GM18867 (cell line): Measurements from ENCODE around the gene AGBL4.
"Not testable (repeated sequence)": the region's sequence is repeated elsewhere in the genome, so short reads cannot be mapped to it uniquely, and the experiment has no call there.

Source experiments
- ATAC-seq: cut with Tn5 transposase; IDR thresholded peaks from one replicate; pipeline ENCODE4 v1.9.1; 2021; ENCODE audit warnings: mild to moderate bottlenecking, moderate library complexity; ENCODE audit not compliant: unreplicated experiment

AGBL4 gene

DNA sequence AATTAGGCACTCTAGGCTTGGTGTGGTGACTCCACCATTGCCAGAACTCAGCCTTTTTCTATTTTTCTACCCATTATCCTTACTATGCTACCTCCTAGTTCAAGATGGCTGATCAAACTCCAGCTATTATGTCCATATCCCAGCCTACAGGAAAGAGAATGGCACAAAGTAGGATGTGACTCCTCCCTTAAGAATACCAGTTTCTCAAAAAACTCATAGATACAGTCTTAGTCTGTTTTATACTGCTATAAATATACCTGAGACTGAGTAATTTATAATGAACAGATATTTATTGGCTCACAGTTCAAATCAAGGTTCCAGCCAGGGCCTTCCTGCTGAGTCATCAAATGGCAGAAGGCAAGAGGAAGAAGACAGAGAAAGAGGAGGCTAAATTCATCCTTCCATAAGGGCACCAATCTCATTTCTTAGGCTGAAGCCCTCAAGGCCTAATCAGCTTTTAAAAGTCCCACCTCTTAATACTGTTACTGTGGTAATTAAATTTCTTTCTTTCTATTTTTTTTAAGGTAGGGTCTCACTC lies 704.3 kb downstream of the AGBL4 start:
- no peak for ATAC-seq

DNA sequence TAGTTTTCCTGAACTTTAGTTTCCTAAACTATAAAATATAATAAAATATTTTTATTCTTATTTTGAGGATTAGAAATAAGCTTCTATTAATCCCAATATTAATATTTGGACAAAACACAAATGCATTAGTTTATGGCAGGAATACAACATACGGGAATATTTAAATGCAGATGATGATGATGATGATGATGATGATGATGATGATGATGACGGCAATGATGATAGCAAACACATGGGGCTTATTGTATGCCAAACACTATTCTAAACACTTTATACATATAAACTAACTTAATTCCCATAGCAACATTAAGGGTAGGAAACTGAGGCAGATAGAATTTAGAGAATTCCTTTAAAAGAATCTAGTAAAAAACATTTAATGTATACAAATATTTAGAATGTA lies 705.5 kb downstream of the AGBL4 start:
- ATAC-seq = no peak

DNA sequence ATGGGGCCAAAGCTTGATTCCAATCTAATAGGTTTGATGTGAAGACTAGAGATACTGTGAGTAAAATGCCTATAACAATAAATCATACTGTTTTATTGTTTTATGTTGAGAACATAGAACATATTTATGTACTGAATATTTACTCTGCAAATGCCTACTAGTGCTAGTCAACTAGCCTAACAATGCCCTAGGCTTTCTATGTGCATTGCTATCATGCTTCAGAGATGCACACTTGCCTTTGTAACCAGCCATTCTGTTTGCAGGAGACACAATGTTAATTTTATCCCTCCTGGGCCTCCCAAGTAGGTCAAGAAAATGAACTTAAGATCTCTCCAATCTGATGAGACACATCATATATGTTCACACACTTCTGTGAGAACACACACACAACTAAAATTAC lies 716.3 kb downstream of the AGBL4 start:
- ATAC-seq = no peak

DNA sequence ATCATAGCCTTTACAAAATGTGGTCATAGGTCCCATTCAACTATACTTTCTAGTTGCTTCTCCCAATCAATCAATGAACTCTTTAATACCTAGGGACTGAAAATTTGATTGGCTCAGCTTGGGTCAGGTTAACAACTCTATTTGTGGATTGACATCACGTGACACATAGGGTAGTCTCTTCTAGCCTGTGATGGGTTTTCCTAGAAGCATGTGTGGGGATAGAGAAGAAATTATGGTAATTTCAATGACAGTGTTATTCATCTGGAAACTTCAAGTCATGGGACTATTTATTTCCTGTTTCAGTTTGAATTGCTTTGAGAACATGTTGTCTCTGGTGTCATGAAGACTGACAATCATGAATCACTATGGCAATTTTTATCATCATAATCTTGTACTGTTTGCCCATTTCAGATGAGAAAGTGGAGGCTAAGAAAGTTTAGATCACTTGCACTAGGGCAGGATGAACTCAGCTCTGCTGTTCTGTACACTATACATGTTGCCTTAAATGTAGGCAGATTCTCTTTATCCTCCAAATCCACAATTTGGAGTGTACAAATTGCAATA lies 717.2 kb downstream of the AGBL4 start:
- no peak for ATAC-seq

DNA sequence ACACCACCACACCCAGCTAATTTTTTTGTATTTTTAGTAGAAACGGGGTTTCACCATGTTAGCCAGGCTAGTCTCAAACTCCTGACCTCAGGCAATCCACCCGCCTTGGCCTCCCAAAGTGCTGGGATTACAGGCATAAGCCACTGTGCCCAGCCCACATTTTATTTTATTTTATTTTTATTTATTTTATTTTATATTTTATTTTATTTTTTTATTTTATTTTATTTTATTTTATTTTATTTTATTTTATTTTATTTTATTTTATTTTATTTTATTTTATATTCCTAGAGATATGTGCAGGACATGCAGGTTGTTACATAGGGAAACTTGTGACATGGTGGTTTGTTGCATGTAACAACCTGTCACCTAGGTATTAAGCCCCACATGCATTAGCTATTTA lies 721.4 kb downstream of the AGBL4 start:
- not testable (repeated sequence) for ATAC-seq

DNA sequence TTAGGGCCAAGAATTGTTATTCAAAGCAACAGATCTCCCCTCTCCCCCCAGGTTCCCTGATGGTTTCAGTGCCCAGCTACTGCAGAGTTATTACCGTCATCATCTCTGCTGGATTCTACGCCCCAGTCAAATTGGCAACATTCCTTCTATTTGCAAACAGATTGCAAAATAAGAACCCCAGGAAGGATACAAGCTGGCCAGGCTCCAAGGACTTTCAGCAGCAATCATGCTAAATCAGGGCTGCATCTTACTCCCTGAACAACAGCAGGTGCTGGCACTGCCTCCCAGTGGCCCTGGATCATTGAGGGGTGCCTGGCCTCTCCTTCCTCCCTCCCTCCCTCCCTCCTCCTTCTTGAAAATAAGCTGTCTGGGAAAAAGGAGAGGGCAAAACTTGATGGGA lies 725.5 kb downstream of the AGBL4 start:
- no peak for ATAC-seq

DNA sequence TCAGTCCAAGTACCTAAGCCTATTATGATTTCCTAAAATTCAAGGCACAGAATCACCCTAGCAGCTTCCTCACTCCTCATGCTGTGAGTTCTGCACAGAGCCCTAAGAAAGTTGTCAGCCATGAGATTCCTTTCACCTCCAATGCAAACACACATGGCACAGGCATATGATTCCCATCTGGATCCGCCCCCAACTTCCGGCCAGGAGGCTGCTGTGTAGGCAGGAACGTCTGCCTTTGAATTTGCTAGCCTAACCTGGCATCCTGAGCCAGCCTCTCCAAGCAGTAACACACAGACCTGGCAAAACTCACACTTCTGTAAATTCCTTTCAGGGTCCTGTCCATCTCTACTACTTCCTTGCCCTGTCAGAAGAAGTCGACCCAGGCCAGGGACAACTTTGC lies 726.0 kb downstream of the AGBL4 start:
- ATAC-seq = no peak

DNA sequence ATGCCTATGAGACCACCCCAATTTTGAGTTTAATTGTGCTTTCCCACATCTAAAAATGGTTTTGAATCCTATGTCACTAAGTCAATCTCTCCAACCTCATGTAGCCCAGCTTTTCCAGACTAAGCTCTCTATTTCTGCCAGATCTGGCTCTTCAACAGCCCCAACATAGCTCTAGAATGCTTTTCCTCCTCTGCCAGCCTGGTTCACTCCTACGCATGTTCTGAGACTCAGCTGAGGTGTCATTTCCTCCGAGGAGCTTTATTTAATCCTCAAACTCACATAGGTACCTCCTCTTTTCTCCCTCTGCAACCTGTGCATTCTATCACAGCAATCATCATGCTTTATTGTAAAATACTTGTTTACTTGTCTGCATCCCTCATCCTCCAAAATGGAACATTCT lies 729.2 kb downstream of the AGBL4 start:
- ATAC-seq = no peak

DNA sequence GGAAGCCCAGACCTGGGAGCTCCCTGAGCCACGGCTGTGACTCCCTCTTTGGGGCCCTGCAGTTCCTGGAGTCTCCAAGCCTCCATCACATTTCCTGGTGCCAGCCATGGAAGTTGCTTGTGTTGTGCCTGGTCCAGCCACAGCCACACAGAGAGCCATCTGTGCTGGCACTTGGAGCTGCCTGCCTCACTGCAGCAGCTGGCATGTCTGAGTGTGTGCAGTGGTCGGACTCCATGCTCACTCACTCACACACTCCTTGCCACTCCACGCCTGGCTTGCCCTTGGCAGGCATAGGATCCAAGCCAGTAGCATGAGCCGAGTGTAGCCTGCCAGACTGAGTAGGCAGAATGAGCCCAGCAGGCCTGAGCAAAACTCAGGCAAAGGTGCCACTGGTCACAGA lies 730.7 kb downstream of the AGBL4 start:
- no peak for ATAC-seq

DNA sequence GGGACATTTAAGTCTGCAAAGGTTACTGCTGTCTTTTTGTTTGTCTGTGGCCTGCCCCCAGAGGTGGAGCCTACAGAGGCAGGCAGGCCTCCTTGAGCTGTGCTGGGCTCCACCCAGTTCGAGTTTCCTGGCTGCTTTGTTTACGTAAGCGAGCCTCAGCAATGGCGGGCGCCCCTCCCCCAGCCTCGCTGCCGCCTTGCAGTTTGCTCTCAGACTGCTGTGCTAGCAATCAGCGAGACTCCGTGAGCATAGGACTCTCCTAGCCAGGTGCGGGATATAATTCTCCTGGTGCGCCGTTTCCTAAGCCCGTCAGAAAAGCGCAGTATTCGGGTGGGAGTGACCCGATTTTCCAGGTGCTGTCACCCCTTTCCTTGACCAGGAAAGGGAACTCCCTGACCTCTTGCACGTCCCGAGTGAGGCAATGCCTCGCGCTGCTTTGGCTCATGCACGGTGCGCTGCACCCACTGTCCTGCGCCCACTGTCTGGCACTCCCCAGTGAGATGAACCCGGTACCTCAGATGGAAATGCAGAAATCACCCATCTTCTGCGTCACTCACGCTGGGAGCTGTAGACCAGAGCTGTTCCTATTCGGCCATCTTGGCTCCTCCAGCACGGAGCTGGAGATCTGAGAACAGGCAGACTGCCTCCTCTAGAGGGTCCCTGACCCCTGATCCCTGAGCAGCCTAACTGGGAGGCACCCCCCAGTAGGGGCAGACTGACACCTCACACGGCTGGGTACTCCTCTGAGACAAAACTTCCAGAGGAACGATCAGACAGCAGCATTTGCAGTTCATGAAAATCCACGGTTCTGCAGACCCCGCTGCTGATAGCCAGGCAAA lies 766.3 kb downstream of the AGBL4 start:
- not testable (repeated sequence) for ATAC-seq

DNA sequence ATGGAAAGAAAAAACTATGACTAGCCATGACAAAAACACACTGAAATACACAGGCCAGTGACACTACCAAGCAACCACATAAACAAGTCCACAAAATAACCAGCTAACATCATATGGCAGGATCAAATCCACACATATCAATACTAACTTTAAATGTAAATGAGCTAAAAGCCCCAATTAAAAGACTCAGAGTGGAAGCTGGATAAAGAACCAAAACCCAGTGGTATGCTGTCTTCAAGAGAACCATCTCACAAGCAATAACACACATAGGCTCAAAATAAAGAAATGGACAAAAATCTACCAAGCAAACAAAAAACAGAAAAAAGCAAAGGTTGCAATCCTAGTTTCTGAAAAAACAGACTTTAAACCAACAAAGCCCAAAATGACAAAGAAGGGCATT lies 770.8 kb downstream of the AGBL4 start:
- ATAC-seq = no peak

DNA sequence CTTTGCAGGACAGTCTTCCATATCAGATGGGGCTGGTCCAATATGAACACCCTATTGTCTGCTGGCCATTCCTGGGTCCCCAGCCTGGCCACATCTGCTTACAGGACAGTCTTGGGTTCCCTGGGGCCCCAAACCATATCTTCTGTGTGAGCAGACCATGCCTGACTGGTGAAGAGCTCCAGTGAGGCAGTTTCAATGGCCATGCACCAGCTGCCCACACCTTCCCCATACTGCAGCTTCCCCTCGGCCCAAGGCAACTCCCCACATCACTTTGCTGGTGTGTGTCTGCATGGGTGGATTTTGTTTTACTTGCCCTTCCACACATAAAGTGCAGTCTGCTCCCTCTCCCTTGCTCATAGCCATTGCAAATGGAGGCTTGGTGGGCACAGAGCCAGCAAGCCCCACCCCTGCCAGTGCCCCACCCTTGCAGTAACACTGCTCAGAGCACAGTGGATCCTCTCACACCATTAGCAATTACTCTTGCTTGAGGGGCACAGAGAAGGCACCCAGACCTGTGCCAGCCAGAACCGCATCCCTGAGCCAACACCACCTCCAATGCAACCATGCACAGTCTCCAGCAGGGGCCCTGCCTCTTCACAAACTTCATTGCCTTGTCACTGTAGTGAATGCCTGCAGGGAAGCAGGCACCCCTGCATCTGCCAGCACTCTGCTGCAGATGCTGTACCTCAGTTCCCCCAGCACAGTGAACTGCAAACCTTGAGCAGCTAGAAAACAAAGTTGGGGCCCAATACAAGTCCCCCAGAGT lies 772.6 kb downstream of the AGBL4 start:
- ATAC-seq = no peak

DNA sequence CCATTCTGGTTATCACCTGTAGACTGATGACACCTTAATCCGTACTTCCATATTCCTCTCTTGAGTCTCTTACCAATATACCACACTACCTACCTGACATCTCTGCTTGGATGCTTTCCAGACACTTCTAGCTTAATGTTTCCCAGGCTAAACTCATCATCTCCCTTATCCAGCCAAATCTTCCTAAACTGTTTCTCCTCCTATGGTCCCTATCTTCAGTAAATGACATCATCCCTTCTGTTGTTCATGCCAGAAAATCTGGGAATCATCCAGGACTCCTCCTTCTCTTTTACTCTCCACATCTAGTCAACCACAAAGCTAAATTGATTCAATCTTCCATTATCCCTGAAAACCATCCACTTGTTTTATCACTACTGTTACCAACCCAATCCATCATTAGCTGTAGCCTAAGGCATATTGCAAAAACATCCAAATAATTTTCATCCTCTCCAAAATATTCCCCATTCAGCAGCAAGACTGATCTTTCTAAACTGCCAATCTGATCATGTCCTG lies 783.0 kb downstream of the AGBL4 start:
- no peak for ATAC-seq

DNA sequence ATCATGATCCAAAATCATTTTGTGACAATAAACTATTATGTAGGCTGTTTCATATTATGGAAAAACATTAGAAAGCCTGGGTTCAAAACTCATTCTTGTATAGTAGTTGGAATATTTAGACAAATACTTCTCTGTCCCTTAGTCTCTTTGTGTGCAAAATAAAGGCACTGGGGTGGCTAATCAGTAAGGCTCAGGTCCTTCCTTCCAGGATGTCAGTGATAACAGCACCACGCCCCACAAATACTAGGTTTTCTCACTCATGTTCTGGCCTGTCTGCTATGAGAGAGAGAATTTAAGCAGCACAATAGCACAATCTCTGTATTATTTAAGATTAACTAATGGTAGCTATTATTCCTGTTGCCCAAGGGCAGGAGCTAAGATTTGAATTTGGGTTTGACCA lies 788.8 kb downstream of the AGBL4 start:
- ATAC-seq = no peak

DNA sequence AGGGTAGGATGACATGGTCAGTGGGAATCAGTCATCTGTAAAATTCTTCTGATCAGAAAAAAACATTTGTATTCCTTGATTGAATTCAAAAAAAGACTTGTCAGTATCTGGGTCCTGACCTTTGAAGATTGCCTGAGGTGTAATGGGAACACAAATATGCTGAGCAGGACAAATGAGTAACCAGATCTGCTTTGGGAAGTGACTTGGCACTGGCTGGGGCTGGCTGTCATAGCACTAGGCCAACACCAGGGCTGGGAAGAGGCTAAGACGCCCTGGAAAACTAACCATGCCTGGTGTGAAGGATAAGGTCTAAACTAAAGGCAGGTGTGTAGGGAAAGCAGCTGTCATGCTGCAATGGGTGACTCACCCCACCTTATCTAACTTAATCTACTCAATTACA lies 794.2 kb downstream of the AGBL4 start:
- ATAC-seq = no peak

DNA sequence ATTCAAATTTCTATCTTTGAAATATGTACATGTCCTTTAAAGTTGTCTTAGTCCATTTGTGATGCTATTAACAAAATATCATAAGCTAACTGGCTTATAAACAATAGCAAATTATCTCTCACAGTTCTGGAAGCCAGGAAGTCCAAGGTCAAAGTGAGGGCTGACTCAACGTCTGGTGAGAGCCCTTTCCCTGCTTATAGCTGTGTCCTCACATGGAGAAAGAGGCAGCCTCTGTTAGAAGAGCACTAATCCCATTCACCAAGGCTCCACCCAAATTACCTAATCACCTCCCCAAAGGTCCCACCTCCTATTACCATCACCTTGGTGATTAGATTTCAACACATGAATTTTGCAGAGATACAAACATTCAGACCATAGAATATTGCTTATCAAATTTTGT lies 797.0 kb downstream of the AGBL4 start:
- no peak for ATAC-seq

DNA sequence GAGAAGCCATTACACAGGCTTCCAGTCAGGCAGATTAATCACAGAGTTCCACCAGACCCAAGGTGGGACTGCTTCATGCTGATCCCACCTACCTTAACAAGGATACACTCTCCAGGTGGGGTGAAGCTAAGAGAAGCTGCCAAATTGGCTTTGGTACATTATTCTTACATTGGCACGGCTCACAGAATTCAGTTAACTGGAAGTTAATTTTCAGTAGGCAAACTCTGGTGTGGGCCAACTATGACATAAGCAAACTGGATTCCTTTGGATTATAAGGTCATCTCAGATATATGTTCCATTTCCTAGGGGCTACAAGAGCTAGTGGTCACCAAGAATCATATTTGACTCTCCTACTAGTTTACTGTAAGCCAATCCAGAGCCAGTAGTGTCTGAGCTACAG lies 798.3 kb downstream of the AGBL4 start:
- ATAC-seq = no peak

DNA sequence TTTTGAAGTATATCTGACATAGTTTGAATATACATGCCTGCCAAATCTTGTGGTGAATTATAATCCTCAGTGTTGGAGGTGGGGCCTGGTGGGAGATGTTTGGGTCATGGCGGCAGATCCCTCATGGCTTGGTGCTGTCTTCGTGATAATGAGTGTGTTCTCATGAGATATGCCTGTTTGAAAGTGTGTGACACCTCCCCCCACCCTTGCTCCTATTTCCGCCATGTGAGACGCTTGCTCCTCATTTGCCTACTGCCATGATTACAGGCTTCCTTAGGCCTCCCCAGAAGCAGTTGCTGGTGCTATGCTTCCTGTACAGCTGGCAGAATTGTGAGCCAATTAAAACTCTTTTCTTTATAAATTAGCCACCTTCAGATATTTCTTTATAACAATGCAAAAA lies 810.5 kb downstream of the AGBL4 start:
- no peak for ATAC-seq

DNA sequence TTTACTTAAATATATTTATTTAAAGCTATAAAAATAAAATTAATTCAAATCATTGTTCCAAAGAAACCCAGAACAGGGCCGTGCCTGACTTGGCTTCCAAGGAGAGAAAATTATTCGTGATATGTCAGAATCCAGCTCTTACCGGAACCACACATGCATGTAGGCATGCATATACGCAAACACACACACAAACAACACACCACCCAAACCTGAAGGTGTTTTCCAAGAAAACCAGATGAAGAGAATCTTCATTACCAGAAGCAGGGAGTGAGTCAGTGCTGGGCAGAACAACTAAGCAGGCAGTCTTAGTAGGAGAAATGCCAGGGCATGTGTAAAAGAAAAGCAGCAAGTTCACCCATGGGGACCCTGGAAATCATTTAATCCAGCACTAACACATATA lies 815.0 kb downstream of the AGBL4 start:
- ATAC-seq = no peak

DNA sequence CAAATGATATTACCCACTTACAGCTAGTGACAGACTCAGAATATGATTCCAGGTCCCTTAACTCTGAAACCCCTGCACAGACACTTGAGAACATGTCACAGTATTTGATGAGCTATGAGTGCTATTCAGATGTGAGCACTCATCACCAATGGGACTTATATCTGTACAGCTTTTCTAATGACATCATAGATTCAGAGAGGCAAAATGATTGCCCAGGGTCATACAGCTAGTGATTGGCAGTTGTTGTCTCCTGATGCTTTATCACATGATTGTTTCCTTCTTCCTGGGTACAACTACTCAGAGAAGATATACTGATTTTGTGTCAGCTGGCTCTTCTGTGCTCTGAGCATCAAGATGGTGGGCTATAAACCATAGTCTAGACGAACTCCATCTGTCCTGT lies 819.0 kb downstream of the AGBL4 start:
- ATAC-seq = no peak

DNA sequence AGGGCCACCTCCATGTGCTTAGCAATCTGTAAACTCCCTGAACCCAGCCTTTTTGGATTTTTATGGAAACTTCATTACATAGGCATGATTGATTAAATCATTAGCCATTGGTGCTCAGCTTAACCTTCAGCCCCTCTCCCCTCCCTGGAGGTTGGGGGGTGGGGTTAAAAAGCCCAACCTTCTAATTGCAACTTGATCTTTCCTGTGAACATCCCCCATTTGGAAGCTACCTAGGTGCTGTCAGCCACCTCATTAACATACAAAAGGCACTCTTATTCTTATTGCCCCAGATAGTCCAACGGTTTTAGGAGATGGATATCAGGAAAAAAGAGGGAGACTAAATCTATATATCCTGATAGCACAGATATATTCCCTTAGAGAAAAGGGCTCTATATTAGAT lies 823.0 kb downstream of the AGBL4 start:
- ATAC-seq = no peak

DNA sequence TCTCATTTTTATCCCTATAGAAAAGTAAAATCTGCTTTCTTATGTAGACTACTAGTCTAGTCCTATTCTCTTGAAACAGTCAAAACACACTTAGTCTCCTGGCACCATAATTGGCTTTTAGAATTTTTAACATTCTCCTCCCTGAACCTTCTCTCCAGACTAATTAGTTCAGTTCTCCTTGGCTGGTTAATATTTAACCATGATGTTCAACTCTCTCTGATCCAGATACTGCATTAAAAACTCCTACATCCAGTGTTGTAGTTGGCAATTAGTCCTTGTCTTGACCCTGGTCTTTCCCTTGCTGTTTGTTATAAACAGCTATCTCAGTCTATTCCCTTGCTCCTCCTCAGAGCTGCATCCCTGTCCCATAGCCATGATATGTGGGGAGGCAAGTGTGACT lies 824.2 kb downstream of the AGBL4 start:
- no peak for ATAC-seq
